Renal cortical epithelial cell (primary cell): ENCODE data around the gene TMEM214. TPM values are rescaled to one million over a fixed set of nuclear protein-coding genes. Genes with fewer than 3 reads are reported as not detected.

Source experiments
- DNase-seq: peaks from one replicate; pipeline ENCODE4 v3.0.0-alpha.2; 2011; ENCODE audit warnings: low read depth
- total RNA-seq: library from RNA; depleted of rRNA; stranded (reverse); fragments of >200 nt; gene quantifications from 2 replicates; pipeline ENCODE4 v1.2.3, GENCODE V29; 2014

The TMEM214 gene
- total RNA-seq, 1 donor from 2014 or later, result 29.3 TPM

- no peak for DNase-seq
Observed at GRCh38 chr2:27039426-27039825, 6.7 kb downstream of the TMEM214 start.

DNA sequence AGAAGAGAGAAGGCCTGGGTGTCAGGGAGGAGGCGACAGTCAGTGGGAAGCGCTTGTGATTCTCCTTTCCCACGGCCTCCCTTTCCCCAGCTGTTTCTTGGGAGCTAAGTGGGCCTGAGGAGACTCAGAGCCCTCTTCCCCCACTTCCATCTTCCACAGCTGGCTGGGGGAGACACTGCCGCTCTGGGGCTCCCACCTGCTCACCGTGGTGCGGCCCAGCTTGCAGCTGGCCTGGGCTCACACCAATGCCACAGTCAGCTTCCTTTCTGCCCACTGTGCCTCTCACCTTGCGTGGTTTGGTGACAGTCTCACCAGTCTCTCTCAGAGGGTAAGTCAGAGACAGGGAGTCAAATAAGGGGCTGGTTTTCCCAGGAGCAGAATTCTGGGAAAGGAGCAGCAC is 7.1 kb downstream of the TMEM214 start:
- DNase-seq, result no peak

DNA sequence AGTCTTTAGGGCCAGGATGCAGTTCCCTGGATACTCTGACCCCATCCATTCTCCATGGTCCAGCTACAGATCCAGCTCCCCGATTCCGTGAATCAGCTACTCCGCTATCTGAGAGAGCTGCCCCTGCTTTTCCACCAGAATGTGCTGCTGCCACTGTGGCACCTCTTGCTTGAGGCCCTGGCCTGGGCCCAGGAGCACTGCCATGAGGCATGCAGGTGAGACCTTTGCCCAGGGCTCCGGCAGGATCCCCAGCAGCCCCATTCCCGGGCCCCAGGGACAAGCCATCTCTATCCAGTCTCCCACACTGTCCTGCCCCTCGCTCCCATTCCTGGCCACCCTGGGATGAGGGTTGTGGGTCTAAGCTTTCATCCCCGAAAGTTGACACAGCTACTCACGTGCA is 7.5 kb downstream of the TMEM214 start:
- DNase-seq, result no peak

DNA sequence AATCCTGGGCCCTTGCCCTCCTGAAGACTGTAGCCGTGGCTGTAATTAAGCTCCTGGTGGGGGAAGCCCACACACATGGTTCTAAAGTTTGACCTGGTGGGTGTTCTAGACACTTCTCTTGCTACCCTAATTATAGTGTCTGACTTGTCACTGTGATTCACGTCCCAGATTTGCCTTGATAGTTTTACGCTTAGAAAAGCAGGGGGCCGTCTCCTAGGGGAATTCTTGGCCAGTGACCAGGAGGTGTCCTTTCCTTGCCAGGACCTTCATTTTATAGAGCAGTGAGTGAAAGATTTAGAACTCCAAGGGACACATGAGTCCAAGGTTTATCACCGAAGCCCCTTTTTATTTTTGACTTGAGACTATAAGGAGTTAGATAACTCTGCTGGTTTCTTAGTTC is 9.0 kb downstream of the TMEM214 start:
- DNase-seq, result peak; percentile 50

DNA sequence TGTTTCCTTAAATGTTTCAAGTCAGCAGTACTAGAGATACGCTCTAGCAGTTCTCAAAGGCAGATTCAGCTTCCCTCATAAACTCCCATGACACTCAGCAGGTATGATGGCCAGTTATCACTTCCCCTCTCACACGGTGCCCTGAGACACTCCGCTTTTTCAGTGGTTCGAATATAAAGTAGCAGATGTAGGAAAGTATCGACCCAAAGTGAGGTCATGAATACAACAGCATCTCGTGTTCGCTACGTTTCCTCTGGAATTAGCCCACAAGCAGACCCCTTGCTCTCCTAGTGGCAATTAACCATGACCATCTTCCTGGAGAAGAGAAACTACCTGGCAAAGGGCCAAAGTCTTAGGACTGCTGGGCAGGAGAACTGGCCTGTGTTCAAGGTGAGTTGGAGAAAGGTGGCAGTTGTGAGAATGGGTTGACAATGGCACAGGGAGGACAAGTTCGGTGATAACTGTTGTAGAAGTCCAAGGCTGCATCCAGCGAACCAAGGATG is 9.4 kb downstream of the TMEM214 start:
- DNase-seq, result peak; percentile 33

DNA sequence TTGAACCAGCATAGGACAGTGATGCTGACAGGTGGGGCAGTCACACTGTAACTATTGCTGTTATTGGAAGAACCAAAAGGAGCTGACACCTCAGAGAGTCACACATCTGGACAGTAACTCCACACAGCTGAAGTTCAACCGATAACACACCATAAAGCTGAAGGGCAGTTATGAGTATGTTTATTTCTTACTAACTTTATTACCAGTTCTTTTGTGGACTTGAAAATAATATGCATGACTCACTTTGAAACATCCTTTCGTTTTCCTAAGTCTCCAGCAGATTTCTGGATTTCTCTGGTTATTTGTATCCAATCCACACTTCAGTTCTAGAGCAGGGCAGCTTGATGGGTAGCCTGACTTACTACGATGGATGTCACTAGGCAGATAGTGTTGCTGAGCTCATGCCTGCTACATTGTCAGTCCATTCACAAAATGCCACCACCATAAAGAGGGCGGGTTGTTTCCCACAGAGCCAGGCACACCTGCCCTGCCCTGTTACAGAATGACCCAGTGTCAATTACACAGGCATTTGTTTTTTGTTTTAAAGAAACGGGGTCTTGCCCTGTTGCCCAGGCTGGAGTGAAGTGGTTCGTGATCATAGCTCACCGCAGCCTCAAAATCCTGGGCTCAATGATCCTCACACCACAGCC is 10.3 kb downstream of the TMEM214 start:
- no peak for DNase-seq

DNA sequence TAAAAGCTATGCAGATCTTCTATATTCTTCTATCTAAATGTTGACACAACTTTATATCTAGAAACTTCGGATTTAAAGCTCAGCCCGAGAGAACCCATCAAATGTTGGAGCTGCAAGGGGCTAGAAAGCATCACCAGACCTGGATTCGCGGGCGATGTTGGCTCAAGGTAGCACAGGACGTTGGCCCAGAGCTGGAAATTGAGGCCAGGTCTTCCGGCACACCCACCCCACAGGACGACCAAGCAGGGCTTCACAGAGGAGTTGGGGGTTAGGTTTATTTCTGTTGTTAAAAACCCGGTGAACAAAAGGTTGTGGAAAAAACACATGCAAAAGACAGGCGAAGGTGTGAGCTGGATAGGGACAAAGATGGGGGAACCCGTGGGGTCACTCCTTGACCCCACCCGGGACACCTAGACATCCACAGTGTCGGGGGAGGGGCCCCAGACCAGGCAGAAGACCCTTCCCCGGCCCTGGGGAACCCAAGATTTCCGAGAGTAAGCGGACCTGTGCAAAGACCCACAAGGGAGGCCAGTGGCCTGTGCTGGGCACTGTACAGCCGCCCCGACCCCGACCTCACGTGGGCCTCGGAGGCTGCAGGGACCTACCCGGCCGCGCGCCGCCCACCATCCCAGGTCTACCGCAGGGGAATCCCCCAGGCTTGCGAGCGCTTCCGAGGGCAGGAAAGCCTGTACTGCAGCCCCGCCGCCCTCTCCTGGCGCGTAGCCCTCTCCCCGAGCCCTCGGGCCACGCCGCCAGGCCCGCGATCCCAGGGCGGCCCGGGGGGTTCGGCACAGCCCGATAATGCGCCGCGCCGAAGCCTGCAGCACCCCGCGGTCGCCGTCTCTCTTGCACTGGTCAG is 16.9 kb downstream of the TMEM214 start:
- DNase-seq, result no peak

- DNase-seq, result peak; percentile 89
Observed at GRCh38 chr2:27050281-27050995, 17.7 kb downstream of the TMEM214 start.

DNA sequence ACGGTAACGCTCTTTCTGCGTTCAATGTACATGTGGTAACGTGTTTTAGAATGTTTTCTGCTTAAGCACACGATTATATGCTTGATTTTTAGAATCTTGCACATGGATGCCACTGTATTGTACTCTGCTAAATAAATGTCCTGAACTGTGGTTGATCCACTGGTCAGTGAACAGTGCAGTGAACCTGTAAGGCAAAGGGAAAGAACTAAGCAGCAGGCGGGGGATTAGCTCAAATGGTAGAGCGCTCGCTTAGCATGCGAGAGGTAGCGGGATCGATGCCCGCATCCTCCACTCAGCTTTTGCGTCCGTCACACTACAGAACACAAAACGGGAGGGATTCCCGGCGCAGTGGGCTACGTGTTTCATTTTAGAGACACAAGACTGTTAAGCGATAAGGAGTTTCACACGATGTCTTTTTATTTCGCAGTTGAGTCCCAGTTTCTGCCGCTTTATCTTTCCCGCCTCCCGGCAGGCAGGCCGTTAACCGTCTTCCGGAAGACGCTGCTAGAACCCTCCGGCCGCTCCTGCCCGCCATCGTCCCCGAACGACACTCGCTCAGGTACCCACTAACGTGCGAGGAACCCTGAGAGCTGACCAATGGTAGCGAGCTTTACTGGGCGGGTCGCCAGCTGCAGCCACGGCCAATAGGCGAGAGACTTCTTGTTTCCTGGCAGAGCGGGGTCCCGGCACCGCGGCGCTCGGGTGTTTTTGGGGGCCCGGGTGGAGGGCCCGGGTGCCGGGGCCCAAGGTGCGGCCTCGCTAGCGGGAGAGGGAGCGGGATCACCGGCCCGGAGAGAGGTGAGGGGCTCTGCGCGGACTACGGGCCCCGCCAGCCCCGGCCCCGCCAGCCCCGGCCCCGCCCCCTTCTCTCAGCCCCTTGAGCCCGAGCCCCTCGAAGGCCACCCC is 18.5 kb downstream of the TMEM214 start, which contains the start of gene AGBL5:
Gene AGBL5, plus strand, starts transcription at position 673 of the 906 bp plus-strand sequence. CDS start 1,291 bp downstream, outside the sequence.
- DNase-seq, result peak; percentile 87

DNA sequence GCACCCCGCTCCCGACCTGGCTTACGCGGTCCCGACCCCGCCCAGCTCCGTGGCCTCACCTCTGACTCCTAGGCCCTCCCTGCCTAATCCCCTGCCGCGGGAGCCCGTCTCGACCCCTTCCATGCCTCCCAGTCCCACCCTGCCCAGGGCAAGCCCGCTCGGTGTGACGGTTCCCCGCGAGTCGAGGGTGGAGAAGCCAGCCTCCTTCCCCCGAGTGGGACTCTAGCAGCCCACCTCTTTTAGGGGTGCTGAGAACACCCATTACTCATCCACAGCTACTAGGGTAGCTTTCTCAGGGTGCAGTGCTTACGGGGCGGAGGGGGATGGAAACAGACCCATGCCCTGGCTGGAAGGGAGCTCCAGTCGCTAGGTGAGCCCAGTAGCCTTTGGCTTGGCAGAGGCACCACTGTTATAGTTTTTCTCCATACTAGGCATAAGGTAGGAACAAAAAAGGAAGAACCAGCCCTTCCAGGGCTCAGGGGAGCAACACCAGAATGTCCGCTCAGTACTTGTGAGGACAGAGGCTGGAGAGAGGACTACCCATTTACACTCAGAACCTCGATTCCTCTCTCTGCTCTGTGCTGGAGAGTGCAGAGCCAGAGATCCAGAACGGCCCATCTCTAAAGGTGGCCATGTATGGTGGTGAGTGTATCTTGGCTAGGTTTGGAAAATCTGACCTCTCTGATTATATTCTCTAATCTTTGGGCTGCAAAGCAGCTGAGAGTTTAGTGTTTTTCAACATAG is 19.3 kb downstream of the TMEM214 start:
- DNase-seq, result no peak

DNA sequence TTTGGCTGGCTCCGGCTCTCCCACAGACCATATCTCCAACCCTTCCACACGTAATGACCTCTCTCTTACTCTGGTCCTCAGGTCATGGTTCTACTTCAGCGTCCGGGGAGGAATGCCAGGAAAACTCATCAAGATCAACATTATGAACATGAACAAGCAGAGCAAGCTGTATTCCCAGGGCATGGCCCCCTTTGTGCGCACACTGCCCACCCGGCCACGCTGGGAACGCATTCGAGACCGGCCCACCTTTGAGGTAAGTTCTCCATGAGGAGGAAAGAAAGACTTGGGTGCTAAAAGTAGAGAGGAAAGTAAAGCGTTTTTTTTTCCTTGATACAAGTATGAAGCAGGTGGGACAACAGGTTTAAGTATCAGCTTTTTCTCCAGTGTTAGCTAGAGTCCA is 20.6 kb downstream of the TMEM214 start:
- DNase-seq, result no peak

DNA sequence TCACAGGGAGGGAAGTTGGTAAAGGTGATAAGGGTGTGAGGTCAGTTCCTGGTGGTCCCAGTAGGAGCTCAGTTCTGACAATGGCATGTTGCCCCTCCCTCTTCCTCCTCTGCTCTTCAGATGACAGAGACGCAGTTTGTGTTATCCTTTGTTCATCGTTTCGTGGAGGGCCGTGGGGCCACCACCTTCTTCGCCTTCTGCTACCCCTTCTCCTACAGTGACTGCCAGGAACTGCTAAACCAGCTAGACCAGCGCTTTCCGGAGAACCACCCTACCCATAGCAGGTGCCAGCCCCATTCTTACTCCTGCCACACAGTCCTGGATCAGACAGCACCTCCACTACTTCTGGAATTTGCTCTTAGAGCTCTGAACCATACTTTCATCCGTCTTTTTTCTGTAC is 21.0 kb downstream of the TMEM214 start:
- DNase-seq, result no peak

GRCh38 chr2:27054721-27055120 is 22.0 kb downstream of the TMEM214 start:
- no peak for DNase-seq

DNA sequence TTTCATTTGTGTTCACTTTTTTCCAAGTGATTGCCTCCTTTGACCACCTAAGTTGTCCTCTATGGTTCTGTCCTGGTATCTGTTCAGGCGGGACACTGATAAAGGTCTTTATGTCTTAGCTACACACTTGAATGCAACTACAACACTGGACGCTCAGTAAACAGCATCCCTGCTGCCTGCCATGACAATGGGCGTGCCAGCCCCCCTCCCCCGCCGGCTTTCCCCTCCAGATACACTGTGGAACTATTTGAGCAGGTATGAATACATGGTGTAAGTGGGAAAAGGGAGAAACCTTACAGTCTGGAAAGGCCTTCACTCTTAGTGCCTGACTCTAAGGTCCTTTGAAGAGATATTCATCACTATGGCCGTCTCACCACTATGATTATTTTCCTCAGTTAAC is 24.4 kb downstream of the TMEM214 start:
- DNase-seq, result no peak

DNA sequence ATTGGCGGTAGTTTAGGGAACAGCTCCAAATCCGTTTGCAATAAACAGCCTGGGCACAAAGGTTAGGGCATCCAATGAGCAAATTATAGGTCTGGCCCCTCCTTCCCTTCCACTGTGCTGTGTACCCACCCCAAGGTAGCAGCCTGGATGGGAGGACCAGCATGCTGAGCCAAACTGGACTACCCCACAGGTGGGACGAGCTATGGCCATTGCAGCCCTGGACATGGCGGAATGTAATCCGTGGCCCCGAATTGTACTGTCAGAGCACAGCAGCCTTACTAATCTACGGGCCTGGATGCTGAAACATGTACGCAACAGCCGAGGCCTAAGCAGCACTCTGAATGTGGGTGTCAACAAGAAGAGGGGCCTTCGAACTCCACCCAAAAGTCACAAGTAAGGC is 25.4 kb downstream of the TMEM214 start:
- no peak for DNase-seq

- DNase-seq, result no peak
Observed at GRCh38 chr2:27059141-27059820, 26.5 kb downstream of the TMEM214 start.

DNA sequence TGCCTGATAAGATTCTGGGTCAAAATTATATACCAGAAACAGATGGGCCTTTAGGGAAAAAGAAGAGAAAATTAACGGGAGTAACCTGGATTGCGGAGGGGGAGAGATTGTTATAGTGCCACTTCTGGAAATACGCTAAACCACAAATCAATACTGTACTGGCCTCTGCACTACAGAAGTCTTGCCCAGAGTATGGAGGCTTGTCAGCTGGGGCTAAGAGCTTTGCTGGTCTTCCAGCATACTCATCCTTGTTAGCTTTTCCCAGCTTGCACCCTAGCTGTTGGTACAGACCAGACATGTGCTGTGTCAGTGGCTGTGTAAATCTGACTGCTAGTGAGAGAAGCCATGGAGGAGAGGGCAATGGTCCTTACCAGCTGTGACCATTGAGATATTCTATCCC is 27.6 kb downstream of the TMEM214 start:
- DNase-seq, result no peak

DNA sequence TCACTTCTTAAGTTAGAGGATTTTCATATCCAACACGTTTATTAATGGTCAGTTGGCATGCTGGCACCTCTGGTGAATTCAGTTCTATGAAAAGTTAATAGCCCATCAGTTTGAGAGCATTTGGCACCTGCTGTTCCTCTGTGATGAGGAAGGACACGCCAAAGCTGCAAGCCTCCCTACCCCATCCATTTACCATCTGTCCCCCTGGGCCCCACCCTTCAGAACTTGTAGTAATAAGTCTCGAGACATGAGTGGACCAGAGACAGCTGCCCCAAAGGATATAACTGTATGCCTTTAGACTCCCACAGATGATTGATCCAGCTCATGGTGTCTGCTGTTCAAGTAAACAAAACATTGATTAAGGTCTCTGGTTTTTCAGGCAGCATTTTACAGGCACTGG is 32.4 kb downstream of the TMEM214 start:
- no peak for DNase-seq

- DNase-seq, result no peak
Observed at GRCh38 chr2:27067385-27067784, 34.6 kb downstream of the TMEM214 start.

DNA sequence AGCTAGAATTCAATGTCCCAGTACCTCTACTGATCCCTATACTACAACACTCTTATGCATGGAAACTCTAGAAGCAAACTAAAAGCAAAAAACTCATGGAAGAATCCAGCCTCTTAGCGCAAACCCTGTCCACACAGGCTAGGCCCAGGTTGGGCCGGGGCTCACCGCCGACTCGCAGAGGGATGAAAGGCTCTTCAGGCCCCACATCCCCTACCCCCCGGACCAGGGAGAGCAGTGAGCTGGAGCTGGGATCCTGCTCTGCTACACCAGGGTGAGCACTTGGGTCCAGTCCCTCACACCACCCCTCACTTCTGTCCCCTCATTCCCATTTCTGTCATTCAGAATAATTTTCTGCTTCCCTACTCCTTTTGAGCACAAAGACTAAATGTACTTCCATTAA is 36.7 kb downstream of the TMEM214 start:
- no peak for DNase-seq
